Endothelial cell of hepatic sinusoid (primary cell): ENCODE measurements around the gene NDUFS3.
"Not testable (repeated sequence)": the region's sequence is repeated elsewhere in the genome, so short reads cannot be mapped to it uniquely, and the experiment has no call there.

Experiments
- in situ Hi-C: cut with HindIII; loops from 2 replicates; pipeline ENCODE4 v1.10.0; 2017; ENCODE audit warnings: low sequenced_read_pairs

NDUFS3 gene

DNA sequence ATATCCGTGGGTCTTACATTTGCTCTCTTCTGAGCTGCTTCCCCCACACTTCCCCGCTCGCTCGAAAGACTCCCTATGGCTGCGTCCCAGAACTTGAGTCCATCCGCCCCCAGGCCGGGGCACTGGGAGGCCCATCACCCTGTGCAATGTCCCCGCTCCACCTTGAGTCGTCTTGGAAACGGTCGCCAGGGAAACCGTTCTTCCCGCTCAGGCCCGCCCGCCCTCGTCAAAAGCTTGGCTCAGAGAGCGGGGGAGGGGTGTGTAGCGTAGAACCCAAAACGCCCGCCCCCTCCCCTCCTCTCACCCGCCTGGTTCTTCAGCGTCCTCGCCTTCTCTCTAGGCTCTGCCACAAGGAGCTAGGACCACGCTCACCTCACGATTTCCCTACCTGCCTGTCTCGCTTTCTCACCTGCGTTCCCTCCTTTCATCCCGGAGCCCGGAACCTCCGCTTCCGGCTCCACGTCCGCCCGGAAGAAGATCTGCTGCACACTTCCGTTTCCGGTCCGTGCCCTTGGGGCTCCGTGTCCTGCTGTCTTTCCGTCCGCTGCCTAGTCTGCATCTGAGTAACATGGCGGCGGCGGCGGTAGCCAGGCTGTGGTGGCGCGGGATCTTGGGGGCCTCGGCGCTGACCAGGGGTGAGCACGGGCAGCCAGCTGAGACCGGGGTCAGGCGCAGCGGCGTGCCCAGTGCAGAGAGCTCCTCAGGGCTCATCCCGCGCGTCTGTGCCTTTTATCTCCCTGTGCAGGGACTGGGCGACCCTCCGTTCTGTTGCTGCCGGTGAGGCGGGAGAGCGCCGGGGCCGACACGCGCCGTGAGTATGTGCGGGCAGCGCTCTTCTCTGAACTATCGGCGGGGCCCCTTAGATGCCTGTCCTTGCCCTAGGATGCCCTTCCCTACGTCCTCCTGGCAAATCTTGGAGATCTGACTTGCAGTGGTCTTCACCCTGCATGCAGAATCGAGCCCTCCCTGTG is at the start of gene NDUFS3, which contains the start of gene KBTBD4:
NDUFS3 (plus strand) TSS at position 551 of the 971 bp plus-strand sequence; CDS start at position 569, 18 bp downstream.
KBTBD4 (minus strand) TSS at position 447 of the 971 bp plus-strand sequence; CDS start at position 428, 19 bp downstream.
- in situ Hi-C loops, result loop anchor here (5.0 to 10.0 kb wide), 2 partner anchors 37 to 46 kb away; no protein-coding TSS in a partner anchor

DNA sequence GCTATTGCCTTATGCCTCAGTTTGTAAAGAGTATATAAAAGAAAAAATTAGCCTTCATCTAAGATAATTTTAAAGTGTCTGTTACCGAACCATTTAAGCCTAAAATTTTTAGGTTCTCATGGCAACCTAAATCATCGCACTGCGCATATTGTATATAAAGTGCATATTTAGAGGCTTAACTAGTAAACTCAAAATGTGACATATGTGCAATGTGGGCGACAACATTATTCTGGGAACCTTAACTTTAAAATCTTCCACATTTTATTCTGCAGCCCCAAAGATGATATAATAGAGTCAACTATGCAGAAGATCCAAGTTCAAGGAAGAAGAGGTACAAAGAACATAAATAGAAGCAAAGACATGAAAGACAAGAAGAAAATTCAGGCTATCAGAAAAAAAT is 48.9 kb upstream of the NDUFS3 start:
- in situ Hi-C loops, result no loop called here

DNA sequence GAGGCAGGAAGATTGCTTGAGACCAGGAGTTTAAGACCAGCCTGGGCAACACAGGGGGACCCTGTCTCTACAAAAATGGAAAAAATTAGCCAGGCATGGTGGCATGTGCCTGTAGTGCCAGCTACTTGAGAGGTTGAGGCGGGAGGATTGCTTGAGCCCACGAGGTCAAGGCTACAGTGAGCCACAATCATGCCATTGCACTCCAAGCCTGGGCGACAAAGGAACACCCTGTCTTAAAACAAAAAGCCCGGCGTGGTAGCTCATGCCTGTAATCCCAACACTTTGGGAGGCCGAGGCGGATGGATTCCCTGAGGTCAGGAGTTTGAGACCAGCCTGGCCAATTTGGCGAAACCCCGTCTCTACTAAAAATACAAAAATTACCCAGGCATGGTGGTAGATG is 48.2 kb upstream of the NDUFS3 start:
- in situ Hi-C loops, result not testable (repeated sequence)

DNA sequence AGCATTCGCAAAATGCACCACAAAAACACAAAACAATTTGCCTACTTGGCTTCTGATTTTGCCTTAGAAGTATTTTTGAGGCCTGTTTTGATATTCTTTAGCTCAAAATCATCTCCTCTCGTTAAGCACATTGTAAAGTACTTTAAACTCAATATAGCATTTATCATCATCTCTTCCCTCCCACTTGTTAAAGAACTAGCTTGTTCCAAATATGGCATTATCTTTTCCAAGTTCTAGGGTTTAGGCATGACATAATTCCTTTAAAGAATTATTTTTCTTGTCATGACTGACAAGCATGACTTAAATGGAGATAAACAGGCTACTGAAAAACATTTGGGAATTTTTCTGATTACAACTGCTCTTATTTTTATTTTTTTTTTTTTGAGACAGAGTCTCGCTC is 47.2 kb upstream of the NDUFS3 start:
- in situ Hi-C loops, result no loop called here

DNA sequence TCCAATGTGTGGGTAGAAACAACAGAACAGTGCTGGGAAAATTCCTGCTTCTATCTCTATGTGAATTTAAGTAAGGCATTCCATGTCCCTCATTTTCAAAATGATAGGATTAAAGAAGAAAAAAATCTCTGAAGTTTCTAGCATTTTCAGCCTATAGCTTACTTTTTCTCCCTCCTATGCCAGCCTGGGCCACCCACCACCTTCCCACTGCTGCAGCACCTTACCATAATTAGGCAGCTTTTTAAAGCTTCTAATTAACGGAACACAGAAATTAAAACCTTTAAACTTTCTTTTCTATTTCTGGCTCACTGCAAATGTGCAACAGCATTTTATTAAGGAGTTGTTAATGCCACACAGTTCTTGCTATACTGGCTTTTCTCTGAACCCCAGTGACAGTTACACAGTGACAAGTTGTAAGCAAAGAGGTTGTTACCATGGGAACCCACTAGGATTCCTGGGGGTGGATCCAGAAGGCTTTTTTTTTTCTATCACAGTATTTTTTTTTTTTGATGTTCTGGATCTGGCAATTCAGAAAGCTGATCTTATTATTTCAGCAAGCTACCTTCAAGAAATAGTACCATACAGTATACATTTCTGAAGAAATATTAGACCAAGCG is 46.2 kb upstream of the NDUFS3 start:
- in situ Hi-C loops, result no loop called here

DNA sequence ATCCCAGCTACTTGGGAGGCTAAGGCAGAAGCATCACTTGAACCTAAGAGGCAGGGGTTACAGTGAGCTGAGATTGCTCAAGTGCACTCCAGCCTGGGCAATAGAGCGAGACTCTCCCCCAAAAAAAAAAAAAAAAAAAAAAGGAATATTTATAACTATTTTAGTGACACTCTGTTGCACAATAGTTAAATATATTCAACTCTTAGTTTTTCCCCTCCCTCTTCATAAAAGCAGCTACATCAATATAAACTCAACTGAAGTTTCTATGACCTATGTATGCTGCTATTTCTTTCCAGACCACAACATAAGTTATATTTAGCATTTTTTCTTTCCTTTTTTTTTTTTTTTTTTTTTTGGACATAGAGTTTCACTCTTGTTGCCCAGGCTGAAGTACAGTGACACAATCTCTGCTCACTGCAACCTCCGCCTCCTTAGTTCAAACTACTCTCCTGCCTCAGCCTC is 45.2 kb upstream of the NDUFS3 start:
- in situ Hi-C loops, result no loop called here

DNA sequence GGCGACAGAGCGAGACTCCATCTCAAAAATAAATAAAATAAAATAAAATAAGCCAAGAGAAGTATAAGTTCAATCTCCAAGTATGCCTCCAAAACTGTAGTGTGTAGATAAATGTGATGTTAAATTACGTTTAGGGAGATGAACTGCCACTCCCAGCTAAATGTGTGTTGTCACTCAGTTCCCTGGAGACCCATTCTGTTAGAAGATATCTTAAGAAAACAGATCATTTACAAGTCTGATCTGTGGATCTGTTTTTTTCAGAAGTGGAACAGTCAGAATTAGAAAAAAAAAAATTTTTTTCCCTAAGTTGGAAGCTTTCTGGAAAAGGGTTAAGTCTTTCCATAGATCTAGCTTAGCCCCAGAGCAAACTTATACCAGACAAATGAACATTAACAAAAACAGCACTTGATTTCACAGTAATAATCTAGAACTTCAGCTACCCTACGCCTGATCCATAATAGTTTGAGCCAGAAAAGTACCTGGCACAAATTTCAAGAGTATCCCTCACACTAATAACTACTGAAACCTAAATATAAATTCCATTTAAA is 44.1 kb upstream of the NDUFS3 start:
- in situ Hi-C loops, result no loop called here

DNA sequence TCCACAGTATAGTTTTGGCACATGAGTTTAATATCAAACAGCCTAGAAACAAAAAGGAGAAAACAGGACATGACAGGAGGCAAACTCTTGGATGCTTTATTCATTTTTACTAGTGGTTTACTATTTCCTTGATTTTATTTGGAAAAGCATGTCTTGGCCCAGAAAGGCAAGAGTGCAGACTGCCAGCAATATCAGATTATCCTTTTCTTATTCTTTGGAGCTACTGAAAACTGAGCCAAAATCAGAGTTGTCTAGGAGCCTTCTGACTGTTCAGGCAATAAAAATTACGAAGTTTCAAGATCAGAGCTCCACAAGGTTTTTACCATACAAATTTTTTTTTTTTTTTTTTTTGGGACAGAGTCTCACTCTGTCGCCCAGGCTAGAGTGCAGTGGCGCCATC is 42.0 kb upstream of the NDUFS3 start:
- in situ Hi-C loops, result no loop called here

DNA sequence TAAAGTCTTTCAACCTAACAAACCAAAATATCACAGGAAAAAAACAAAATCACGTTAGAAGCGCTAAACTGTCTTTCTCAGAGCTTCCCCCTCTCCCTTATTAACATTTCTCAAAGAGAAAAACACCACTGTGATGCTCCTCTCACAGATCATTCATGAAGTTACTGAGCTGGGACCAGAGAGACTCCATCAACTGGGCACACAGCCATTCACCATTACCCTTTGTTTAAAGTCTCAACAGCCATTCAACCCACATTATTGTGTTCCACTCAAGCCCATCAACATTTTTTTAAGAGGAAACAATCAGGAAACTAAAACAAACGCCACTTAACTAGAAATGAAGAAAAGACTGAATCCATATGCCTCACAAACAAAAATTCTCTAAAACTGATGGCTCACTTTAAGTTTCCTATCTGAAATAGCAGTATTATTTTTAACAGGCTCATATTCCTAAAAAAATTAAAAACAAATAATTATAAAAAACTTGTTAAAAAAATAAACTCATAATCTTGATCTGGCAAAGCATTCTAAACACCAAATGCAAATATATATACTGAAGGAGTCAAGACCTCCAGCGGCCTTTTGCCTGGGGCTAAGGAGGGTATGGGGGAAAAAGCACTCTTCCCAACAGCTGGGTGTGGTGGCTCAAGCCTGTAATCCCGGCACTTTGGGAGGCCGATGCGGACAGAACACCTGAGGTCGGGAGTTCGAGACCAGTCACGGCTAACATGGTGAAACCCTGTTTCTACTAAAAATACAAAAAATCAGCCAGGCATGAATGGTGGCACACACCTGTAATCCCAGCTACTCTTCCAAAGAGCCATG is 39.9 kb upstream of the NDUFS3 start:
- in situ Hi-C loops, result no loop called here

DNA sequence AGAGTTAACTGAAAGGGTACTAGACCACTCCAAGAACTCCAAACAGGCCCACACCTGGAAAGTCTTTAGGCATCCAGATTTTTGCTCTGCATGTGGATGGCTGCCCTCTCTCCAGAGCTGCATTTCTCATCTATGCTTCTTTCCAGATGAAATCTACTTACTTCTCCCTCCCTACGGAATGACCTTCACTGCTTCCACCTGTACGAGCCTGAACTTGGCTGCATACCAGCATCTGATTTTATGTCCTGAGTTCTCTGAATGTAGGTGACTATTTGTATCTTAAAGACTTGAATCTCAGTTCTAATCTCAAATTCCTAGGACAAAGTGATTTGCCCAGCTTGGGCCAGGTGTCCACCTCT is 39.2 kb upstream of the NDUFS3 start:
- in situ Hi-C loops, result loop anchor here (5.0 kb wide), 1 partner anchor 38 kb away; the partner anchor contains the start of genes KBTBD4 and NDUFS3

DNA sequence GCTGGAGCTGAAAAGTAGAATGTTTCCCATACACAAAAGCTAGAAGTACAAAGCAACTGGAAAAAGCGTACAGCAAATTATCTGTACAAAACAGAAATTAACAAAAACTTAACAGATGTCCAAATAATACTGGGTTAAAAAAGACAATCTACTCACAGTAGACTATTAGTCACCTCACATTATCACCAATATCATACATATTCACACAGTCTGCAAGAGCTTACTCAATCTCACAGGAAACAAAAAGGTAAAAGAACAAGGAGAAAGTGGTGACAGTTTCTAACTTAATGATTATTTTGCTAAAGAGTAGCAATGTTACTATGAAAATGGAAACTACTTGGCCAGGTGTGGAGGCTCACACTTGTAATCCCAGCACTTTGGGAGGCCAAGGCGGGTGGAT is 37.8 kb upstream of the NDUFS3 start:
- in situ Hi-C loops, result loop anchor here (5.0 kb wide), 1 partner anchor 36 kb away; the partner anchor contains the start of genes KBTBD4 and NDUFS3

DNA sequence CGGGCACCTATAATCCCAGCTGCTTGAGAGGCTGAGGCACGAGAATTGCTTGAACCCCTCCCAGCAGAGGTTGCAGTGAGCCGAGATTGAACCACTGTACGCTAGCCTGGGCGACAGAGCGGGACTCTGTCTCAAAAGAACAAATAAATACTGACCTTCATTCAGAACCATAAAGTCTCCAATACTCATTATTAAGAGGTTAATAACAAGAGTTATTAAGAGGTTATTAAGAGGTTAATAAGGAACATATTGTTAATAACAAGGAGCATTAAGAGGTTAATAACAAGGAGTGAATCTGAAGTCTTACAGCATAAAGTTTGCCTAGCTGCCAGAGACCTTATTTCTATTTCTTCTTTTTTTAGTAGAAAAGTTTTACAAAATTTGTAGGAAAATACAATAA is 33.6 kb upstream of the NDUFS3 start:
- in situ Hi-C loops, result no loop called here

DNA sequence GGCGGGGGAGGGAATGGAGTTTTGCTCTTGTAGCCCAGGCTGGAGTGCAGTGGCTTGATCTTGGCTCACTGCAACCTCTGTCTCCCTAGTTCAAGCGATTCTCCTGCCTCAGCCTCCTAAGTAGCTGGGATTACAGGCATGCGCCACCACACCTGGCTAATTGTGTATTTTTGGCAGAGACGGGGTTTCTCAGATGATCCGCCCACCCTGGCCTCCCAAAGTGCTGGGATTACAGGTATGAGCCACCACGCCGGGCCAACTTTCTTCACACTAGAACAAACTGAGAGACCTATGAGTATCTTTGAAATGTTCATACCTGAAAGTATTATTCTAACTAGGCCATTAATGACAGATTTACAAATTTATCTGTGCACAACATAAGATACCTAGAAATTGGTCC is 32.6 kb upstream of the NDUFS3 start:
- in situ Hi-C loops, result not testable (repeated sequence)

DNA sequence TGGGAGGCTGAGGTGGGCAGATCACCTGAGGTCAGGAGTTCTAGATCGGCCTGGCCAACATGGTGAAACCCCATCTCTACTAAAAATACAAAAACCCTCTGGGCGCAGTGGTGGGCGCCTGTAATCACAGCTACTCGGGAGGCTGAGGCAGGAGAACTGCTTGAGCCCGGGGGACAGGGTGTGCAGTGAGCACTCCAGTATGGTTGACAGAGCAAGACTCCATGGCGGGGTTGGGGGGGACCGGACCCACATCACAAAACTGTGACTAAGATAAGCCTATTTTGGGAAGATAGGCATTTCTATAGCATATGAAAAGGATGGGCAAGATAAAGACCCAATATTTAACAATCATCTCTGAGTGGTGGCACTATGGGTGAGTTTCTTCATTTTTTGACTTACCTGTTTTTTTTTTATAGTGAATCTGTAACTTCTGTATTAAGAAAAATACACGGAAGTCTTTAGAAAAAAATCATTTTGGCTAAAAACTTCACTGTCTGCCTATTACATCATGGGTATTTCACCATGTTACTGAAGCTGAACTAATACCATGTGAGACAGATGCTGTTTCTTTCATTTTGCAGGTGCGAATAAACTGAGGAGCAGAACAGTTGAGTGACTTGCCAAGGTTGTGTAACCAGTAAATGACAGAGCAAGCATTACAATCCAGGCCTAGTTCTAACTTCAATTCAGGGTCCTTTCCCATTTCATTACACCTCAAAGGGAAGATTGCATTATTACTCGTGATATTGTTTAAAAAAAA is 28.4 kb upstream of the NDUFS3 start:
- in situ Hi-C loops, result no loop called here

DNA sequence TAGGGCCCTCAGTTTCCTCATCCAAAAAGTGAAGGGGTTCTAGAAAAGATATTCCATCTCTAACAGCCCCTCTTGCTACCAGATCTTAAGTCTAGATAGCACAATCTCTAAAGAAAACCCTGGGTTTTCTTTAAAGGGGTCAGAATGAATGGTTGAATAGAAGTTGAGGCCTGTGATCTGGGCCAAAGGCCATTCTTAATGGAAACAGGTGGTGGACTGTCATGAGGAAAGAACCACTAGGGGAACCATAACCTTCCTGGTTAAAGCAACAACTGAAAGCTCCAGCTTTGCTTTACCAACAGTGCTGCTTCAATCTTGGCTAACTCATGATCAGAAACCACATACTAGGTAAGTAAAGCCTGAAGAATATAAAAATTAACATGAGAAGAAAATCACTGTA is 27.8 kb upstream of the NDUFS3 start:
- in situ Hi-C loops, result no loop called here

DNA sequence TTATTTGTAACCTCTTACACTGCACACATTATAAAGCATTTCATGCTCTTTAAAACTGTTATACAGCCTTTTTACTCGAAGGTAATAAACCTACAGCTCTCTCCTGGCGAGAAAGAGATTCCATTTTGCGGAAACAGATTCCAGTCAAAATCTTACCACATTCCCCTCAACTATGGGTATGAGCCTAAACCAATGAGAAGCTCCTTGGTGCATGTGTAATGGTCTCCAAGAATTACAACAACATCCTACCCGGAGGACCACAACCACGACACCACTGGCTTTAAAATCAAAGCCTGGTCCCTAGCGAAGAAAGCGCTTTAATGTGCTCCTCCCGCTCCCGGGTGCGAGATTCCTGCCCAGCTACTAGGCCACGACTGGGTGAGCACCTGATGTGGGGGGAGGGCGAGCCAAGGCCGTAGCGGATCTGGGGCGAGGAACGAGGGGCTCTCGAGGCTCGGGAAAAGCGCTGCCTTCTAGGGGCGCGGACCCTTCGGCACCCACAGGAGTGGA is 26.8 kb upstream of the NDUFS3 start:
- in situ Hi-C loops, result no loop called here

DNA sequence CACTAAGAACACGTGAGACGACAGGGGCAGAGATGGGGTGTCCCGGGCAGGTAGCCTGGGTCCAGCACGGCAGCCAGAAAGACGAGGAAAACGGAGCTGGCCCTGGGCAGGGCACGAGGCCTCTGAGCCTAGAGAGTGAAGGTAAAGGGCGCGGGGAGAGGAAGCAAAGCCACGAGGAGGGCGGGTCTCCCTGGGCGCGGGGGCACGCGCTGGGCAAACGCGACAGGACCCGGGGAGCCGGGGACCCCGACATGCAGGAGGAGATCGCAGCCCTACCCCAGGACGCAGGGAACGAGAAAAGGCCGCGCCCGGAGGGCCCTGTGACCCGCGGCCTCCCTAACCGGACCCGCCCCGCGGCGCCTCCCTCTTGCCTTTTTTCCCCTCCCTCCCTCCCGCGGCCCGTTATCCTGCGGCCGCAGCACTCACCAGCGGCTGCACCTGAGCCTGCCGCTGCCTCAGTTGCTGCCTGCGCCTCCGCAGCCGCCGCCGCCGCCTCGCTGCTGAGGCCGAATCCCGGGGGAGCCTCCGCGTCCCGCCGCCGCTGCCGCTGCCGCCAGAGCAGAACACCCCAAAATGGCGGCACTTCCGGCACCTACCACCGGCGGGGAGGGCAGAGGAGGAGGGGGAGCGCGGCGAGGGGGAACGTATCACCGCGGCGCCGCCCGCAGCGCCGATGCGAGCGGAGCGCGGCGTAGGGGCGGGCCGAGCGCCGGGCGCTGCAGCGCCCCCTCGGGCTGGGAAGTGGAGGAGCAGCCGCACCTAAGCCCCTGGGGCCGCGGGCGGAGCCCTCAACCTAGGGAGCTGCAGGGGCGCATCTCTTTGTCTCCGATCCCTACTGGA is 26.1 kb upstream of the NDUFS3 start, which contains the start of gene CELF1:
CELF1 (minus strand) TSS at position 567 of the 840 bp plus-strand sequence. CDS start 53,609 bp downstream, outside the sequence.
- in situ Hi-C loops, result no loop called here

DNA sequence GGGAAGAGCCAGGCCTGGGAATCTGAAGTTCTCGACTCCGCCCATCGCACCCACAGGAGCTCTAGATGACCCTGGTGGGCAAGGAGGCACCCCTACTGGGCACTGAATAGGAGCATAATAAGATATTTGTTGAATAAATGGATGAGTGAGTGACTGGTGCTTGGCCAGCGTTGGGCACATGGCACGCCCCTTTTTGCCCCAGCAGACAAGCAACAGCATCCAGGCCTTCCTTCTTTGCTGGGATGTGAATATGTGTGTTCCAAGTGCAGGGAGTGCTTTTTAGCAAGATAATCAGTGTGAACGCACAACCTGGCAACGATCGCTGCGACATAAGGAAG is 25.5 kb upstream of the NDUFS3 start:
- in situ Hi-C loops, result no loop called here

DNA sequence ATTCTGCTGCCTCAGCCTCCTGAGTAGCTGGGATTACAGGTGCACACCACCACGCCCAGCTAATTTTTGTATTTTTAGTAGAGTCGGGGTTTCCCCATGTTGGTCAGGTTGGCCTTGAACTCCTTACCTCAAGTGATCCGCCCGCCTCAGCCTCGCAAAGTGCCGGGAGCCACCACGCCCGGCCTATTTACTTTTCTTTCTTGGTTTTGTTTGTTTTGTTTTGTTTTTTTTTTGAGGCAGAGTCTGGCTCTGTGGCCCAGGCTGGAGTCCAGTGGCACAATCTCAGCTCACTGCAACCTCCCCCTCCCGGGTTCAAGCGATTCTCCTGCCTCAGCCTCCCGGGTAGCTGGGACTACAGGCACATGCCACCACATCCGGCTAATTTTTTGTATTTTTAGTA is 21.9 kb upstream of the NDUFS3 start:
- in situ Hi-C loops, result loop anchor here (5.0 kb wide), 1 partner anchor 90 kb away; no protein-coding TSS in a partner anchor
